ENCODE results near the gene ALDOA.
"Not testable (repeated sequence)": the region's sequence is repeated elsewhere in the genome, so short reads cannot be mapped to it uniquely, and the experiment has no call there.

ALDOA gene

GRCh38 chr16:30092373-30093010 is 26.9 kb downstream of the ALDOA start:
- no peak for DNase-seq

DNA sequence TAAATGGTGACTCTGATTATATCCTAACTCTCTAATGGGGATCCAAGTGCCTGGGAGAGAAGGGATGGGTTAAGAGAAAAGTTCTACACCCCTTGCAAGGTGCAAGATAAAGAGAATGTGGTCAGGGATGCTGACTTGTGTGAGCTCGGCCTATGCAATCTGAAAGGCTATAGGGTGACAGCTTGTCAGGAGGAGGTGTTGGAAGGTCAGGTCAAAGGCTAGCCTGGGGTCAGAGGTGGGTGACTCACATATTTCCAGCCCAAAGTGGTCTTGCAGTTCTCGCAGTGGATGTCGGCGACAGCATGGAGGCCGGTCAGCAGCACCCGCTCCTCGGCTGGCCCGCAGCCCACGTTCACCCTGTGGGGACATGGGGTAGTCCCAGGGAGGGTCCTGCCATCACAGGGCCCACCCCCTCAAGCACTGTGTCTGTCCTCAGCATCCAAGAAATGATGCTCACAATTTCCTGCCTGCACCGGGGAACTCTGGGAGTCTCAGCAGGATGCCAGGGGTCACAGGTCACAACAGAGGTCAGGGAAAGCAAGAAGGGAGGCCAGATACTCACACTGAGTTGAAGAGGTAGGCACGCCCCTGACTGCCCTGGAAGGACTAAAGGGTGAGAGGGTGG is 29.1 kb downstream of the ALDOA start:
- no peak for DNase-seq

GRCh38 chr16:30095166-30096078 is 29.9 kb downstream of the ALDOA start:
- no peak for DNase-seq

DNA sequence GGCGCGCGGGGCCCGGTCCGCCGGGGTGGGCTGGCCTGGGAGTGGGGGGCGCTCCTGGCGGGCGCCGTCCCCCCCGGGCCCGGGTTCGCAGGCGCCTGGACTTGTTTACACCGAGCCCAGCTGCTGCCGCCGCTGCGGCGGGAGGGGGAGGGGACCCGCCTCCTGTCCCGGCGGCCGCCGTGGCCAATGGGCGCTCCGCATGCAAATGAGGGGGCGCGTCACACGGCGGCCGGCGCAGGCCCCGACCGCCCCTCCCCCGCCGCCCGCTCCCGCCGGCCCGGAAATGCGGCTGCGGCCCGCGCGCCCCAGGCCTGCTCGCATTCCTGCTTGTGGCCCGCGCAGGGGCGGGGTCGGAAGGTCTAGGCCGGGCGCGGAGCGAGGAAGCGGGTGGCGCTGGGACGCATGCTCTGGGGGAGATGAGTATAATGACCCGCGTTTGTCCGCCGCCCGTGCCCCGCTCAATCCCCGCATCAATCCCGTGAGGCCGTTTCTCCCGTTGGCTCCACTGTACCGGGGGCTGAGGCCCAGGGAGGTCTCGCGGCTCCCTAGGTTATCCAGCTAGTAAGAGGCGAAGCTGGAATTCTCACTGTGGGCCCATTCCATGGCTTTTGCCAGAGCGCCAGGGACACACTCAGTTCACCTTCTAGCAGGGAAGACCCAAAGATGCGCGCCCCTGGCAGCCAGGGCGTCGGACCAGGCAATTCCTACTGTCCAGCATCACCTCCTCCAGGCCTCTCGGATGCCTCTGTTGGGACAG is 30.7 kb downstream of the ALDOA start, which contains the start of gene YPEL3:
YPEL3 (minus strand) TSS at position 109 of the 757 bp plus-strand sequence. CDS start 731 bp downstream, outside the sequence.
- peak; percentile 73 for DNase-seq

DNA sequence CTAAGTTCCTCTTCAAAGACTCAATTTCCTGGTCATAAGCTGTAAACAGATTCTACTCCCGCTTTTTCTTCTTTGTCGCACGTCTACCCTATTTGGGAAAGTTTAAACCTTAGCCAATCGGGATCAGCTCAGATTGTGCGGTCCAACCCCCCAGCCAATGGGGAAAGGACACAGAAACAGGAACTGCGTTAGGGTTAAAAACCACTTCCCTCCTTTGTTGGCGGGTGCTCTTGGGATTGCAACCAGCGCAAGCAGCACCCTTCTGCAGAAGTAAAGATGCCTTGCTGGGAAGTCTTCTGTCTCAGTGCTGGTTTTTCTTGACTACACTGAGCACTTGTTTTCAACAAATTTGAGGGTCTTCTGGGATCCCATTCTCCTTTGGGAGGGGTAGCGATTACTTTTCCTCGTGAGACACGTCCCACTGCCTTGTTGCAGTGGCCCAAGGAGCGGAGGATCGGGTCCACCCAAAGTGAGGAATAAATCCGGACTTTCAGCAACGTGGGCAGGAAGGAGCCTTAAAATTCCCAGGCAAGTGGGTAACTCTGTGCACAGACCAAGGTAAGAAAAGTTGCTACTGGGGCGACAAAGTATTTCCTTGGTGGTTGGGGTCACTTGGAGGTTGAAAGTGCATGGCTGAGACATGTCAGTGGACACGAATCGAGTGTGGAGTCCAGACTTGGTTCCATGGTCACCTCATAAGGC is 31.5 kb downstream of the ALDOA start:
- no peak for DNase-seq

DNA sequence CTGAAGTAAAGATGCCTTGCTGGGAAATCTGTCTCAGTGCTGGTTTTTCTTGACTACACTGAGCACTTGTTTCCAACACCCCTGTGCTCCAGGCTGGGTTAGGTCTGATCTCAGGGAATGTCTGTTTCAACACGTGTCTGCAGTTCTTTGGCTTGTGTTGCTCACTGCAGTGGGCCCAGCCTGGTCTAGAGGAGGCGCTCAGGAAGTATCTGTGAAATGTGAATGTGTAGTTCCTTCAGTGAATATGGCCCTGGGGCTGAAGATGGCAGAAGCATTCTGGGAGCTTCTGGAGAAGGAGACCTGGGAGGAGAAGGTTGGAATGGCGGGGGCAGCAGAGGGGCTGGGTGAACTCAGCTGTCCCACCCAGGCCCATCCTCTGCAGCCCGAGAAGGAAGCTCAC is 38.5 kb downstream of the ALDOA start:
- DNase-seq, result no peak

GRCh38 chr16:30104492-30104891 is 38.9 kb downstream of the ALDOA start:
- no peak for DNase-seq

- no peak for DNase-seq
Measured at GRCh38 chr16:30108059-30108850, 42.7 kb downstream of the ALDOA start.

- no peak for DNase-seq
Measured at GRCh38 chr16:30110661-30111060, 45.1 kb downstream of the ALDOA start.

- no peak for DNase-seq
Measured at GRCh38 chr16:30112197-30113030, 46.9 kb downstream of the ALDOA start.

- no peak for DNase-seq
Measured at GRCh38 chr16:30113031-30113710, 47.6 kb downstream of the ALDOA start, which contains the start of gene GDPD3. Gene GDPD3 (minus strand): TSS chr16:30113537. CDS start chr16:30113478, 59 bp downstream.

- no peak for DNase-seq
Measured at GRCh38 chr16:30113711-30114333, 48.3 kb downstream of the ALDOA start.

- DNase-seq, result no peak
Measured at GRCh38 chr16:30114411-30114810, 48.9 kb downstream of the ALDOA start.

- not testable (repeated sequence) for DNase-seq
Measured at GRCh38 chr16:30114833-30115232, 49.3 kb downstream of the ALDOA start.

GRCh38 chr16:30115238-30115637 is 49.7 kb downstream of the ALDOA start:
- no peak for DNase-seq

GRCh38 chr16:30116291-30117207 is 51.0 kb downstream of the ALDOA start:
- DNase-seq, result no peak

DNA sequence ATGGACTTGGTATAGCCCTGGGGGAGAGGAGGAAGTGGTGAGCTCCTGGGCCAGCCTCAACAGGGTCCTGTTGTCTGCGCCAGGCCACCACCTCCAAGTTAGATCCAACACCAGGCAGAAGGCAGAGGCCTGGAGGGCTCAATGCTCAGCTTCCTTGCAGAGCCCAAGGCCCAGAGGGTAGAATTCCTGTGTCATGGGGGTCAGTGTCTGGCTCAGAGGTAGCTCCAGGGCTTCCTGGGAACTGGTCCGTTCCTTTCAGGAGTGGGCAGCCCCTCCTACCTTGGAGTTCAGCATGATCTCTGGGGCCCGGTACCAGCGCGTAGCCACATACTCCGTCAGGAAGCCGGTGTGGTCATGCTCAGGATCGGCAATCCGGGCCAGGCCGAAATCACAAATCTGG is 52.2 kb downstream of the ALDOA start:
- DNase-seq, result no peak

GRCh38 chr16:30119428-30119827 is 53.9 kb downstream of the ALDOA start:
- no peak for DNase-seq
